Stimulated activated memory B cell treated with anti-CD40 and anti-IgM and Interleukin-4, amounts not matched to agents 10 μg/mL and 1 μg/mL and 100 μg/mL, for 72 hours (primary cell): ENCODE data around the gene MRPS18A.
A peak's percentile ranks its signal among the peaks of the same experiment; 100 is the strongest.
"Not testable (repeated sequence)": the region's sequence is repeated elsewhere in the genome, so short reads cannot be mapped to it uniquely, and the experiment has no call there.

ENCODE experiments used
- ATAC-seq: fragments of 150-1000 bp; cut with Tn5 transposase; 2 replicates; pipeline ENCODE4 v1.10.0; 2021
- H3K27ac Mint-ChIP-seq: one replicate; pipeline ENCODE4 v1.8.0; 2022; ENCODE audit warnings: mild to moderate bottlenecking, mixed read lengths
- H3K27me3 Mint-ChIP-seq: one replicate; pipeline ENCODE4 v1.8.0; 2022; ENCODE audit warnings: mixed read lengths
- H3K36me3 Mint-ChIP-seq: one replicate; pipeline ENCODE4 v1.8.0; 2022; ENCODE audit warnings: mixed read lengths
- H3K4me1 Mint-ChIP-seq: one replicate; pipeline ENCODE4 v1.8.0; 2022; ENCODE audit warnings: mixed read lengths
- H3K4me3 Mint-ChIP-seq: one replicate; pipeline ENCODE4 v1.8.0; 2022; ENCODE audit warnings: mild to moderate bottlenecking, moderate library complexity, mixed read lengths
- H3K9me3 Mint-ChIP-seq: one replicate; pipeline ENCODE4 v1.8.0; 2022; ENCODE audit warnings: mixed read lengths

MRPS18A gene

DNA sequence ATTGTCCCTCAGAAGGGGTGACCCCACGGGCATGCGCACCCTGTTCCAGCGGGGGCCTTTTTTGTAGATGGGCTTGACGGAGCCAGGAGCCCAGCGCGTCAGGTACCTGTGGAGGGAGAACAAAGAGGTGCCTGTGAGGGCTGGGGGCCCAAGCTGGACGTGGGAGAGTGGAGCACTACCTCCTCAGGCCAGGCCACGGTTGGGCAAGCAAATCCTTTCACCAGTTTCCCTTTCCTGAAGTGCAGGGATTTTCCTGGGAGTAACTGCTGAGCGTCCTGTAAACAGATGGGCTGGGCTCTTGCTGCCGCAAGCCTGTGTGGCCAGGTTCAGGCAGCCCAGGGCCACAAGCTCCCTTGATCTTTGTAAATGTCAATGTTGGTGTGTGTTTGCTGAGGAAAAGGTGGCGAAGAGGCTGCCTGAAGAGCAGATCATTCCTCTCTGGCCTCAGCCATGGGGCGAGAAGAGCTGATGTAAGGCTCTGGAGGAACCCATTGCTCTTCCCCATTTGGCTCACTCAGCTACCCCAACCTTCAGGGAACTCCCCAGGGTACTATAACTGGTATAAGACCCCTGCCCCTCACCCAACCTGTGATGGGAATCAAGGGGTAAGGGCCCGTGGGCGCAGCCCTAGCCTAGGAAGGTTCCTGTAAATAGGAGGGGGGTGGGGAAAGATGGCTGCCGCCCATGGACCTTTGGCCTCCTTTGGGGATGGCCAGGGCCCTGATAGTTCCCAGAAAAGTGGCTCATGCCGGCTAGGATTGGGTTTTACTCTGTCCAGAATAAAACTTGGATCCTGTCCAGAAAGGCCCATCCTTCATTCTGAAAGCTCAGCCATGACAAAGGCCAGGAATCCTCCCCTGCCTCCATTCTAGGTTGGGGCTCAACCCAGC is 15.5 kb downstream of the MRPS18A start:
- ATAC-seq, result no peak
- peaks cover 22% of the 10 kb centered on the region for H3K4me1 Mint-ChIP-seq
- peak overlapping the region; percentile 50 for H3K27ac Mint-ChIP-seq

GRCh38 chr6:43671011-43671800 is 16.4 kb downstream of the MRPS18A start:
- H3K27me3 Mint-ChIP-seq, result no peaks in the 10 kb centered on the region
- H3K9me3 Mint-ChIP-seq, result no peaks in the 10 kb centered on the region
- H3K4me3 Mint-ChIP-seq, result no peak overlapping the region
- H3K36me3 Mint-ChIP-seq, result peaks cover 49% of the 10 kb centered on the region
- ATAC-seq, result no peak
- H3K4me1 Mint-ChIP-seq, result peaks cover 23% of the 10 kb centered on the region
- peak overlapping the region; percentile 50 for H3K27ac Mint-ChIP-seq

More for the DNA sequence above, 15.5 kb downstream of the MRPS18A start:
- Mint-ChIP-seq H3K36me3 (peaks cover 49% of the 10 kb centered on the region), H3K4me3 (no peak overlapping the region), H3K27me3 (no peaks in the 10 kb centered on the region), H3K9me3 (no peaks in the 10 kb centered on the region)

DNA sequence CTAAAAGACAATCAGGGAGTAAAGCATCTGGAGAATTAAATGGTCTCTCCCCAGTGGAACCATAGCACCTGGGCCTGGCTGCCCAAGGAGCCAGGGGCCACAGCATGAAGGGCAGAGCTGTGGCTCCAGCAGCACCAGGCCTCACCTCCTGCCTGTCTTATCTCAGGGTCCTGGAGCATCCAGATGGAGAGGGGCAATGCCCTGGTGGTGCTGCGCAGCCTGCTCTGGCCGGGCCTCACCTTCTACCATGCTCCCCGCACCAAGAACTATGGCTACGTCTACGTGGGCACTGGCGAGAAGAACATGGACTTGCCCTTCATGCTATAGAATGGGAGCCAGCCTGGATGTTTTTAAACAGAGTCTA is 17.0 kb downstream of the MRPS18A start:
- H3K4me3 Mint-ChIP-seq, result no peak overlapping the region
- H3K27ac Mint-ChIP-seq, result peak overlapping the region; percentile 50
- peaks cover 23% of the 10 kb centered on the region for H3K4me1 Mint-ChIP-seq

GRCh38 chr6:43669922-43670622 is 17.5 kb downstream of the MRPS18A start:
- Mint-ChIP-seq H3K27ac (peak overlapping the region; percentile 50), H3K36me3 (peaks cover 45% of the 10 kb centered on the region), H3K4me3 (no peak overlapping the region), H3K9me3 (no peaks in the 10 kb centered on the region), H3K4me1 (peaks cover 23% of the 10 kb centered on the region), H3K27me3 (no peaks in the 10 kb centered on the region)
- ATAC-seq, result peak; percentile 52

More for the DNA sequence above, 17.0 kb downstream of the MRPS18A start:
- no peaks in the 10 kb centered on the region for H3K9me3 Mint-ChIP-seq
- H3K36me3 Mint-ChIP-seq, result peaks cover 49% of the 10 kb centered on the region
- no peak for ATAC-seq
- no peaks in the 10 kb centered on the region for H3K27me3 Mint-ChIP-seq

DNA sequence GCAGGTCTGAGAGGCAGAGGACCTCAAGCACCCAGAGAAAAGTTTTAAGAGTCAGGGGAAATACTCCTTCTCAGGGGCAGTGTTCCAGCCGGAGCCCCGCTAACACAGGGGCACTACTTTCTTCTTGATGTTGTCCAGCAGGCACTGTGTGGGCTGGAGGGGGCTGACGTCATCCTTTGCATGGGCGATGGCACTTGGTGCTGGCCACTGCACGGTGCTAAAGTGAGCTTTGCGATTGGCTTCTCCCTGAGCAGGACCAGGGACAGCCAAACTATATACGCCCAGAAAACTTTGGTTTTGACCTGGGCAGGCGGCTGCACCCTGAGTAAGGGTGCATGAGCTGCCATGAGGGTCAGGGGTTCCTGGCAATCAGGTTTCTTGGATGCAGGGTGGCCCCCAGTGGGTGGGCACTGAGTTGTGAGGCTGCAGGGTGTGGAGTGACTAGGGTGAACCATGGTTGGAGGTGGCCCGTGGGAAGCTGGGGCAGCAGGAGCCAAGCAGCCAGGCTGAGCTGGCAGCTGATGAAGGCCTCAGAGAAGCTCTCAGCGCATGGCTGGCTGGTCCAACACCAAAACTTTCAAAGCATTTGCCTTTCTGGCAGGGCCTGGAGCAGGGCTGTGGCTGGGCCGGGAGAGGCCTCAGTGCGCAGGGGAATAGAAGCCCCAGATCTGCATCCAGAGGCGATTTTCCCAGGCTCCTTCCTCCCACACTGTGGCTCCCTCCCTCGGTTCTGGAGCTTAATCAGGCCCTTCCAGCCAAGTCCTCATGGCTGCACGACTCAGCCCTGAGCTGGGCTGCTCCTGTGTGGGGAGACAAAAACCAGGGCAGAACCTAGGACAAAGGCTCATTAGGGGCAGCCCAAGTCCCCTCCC is 18.3 kb downstream of the MRPS18A start:
- Mint-ChIP-seq H3K9me3 (no peaks in the 10 kb centered on the region), H3K4me1 (peaks cover 23% of the 10 kb centered on the region), H3K27ac (peak overlapping the region; percentile 57), H3K36me3 (peaks cover 38% of the 10 kb centered on the region), H3K4me3 (no peak overlapping the region), H3K27me3 (no peaks in the 10 kb centered on the region)
- no peak for ATAC-seq

DNA sequence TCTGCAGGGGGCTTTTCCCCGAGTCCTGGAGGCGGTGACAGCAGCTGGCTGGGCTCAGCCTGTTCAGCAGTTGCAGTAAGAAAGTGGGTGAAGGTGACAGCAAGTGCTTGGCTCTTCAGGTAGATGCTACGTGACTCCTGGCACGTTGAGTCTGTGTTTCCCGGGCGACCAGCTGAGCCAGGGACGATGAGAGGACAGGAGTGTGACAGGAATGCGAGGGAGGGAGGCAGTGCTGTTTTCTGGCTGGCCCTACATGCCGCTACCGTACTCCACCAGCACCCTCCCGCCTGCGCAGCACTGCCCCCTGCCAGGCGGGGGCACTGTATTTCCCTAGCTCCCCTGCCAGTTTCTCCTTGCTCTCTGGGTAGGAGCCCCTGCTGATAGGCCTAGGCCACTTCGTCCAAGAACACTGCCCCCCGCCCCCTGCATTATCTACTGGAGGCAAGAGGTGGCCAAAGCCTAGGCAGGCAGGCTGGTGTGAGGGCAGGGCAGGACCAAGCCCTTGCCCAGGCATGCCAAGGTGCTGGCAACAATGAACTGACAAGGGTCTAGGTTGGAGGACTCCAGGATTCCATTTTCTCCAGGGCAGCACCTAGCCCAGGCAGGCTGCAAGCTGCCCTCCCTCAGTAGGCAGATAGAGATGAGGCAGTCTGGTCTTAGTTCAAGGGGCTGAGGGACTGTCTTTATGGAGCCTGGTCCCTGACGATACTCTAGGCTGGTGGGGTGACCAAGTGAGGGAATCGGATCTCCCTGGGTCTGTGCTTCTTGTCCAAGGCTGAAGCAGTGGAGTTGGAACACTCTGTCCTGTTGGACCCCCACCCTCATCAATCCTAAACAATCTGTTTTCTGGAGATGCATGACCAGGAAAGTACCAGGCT is 19.2 kb downstream of the MRPS18A start:
- Mint-ChIP-seq H3K9me3 (no peaks in the 10 kb centered on the region), H3K4me1 (peaks cover 23% of the 10 kb centered on the region), H3K27me3 (no peaks in the 10 kb centered on the region), H3K36me3 (peaks cover 29% of the 10 kb centered on the region), H3K4me3 (no peak overlapping the region), H3K27ac (peak overlapping the region; percentile 57)
- ATAC-seq, result peak; percentile 62

DNA sequence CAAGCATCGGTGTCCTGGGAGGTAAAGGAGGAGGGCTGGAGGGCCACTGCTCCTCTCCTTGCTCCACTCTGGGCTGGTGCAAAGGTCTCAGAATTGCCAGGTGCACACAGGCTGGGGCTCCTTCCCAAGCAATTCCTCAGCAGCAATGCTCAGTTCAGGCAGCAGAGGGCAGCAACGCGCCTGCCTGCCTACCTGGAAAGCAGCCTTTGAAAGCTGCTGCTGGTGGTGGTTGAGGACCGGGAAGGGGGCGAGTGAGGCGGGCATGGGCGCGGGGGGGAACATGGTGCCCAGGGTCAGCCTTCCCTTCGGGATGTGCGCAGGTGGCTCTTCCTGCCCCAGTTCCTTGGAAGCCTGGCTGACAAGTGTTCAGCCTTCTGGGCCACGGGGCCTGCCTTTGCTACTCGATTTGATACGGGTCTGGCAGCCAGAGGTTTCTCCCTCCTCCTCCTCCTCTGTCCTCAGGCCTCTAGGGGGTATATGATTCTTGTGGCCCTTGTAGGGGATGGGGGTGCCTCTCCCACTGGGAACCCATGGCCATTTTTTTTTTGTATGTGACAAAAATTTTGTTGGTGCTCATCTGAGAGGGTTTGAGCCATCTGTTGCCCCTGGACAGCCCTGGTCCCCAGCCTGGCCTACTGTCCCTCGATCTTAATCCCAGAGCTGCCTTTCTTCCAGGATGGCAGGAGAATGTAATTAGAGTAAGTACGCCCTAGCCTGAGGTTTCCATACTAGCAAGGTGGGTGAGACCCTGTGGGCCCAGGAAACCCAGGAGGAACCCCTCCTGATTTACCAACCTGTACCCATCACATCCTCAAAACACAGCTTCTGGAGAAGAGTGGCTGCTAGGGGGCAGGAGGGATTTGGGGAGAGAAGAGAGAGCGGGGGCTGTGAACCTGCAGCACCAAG is 20.1 kb downstream of the MRPS18A start:
- peak overlapping the region; percentile 57 for H3K27ac Mint-ChIP-seq
- no peaks in the 10 kb centered on the region for H3K27me3 Mint-ChIP-seq
- peak overlapping the region; percentile 10 for H3K4me3 Mint-ChIP-seq
- no peaks in the 10 kb centered on the region for H3K9me3 Mint-ChIP-seq
- peaks cover 21% of the 10 kb centered on the region for H3K36me3 Mint-ChIP-seq
- peaks cover 23% of the 10 kb centered on the region for H3K4me1 Mint-ChIP-seq
- peak; percentile 69 for ATAC-seq

DNA sequence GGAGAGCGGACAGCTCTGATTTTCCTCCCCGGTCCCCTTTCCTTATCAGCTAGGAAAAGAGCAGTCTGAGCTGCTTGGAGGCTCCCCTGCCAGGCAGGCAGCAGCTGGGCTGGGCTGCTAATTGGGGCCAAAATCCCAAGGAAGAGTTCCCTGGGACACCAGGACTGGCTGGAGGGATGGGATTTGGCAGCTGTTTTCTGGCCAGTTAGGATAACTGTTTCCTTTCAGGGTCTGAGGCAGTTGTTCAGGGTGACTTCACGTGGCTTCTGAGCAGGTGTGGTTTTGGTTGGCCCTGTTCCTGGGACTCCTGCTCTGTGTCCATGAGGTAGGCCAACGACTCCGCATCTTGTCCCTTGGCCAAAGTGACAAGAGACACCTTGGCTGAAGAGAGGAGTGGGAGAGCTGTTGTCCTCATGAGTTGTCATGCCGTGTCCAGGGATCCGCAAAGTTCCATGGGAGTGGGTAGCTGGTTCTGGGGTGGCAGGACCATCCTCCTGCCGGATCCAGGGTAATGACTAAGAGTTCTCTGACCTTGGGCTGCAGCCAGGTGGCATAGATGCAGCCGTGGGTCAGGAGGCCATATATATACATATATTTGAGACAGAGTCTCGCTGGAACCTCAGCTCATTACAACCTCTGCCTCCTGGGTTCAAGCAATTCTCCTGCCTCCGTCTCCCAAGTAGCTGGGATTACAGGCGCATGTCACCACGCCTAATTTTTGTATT is 21.2 kb downstream of the MRPS18A start:
- no peaks in the 10 kb centered on the region for H3K27me3 Mint-ChIP-seq
- H3K27ac Mint-ChIP-seq, result no peak overlapping the region
- peaks cover 12% of the 10 kb centered on the region for H3K36me3 Mint-ChIP-seq
- no peak for ATAC-seq
- H3K4me3 Mint-ChIP-seq, result no peak overlapping the region
- H3K4me1 Mint-ChIP-seq, result peaks cover 23% of the 10 kb centered on the region
- no peaks in the 10 kb centered on the region for H3K9me3 Mint-ChIP-seq

DNA sequence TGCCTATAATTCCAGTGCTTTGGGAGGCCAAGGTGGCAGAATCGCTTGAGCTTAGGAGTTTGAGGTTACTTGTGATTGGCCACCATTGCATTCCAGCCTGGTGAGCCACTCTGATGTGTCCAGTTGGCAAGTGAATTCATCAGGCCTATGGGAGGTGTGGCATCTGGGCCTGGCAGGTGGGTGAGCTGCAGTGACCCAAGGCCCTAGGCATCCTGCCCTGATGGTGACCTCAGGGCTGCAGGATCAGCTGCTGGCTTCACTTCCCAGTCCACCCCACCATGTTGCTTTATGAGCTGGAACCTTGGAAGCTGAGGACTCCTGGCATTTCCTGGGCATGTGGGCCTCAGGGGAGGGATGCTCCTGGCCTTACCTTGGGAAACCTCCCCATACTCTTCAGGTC is 22.2 kb downstream of the MRPS18A start:
- H3K27ac Mint-ChIP-seq, result no peak overlapping the region
- H3K4me1 Mint-ChIP-seq, result peaks cover 23% of the 10 kb centered on the region
- no peak for ATAC-seq
- no peak overlapping the region for H3K4me3 Mint-ChIP-seq
- no peaks in the 10 kb centered on the region for H3K9me3 Mint-ChIP-seq
- H3K36me3 Mint-ChIP-seq, result peaks cover 4% of the 10 kb centered on the region
- no peaks in the 10 kb centered on the region for H3K27me3 Mint-ChIP-seq

- H3K27me3 Mint-ChIP-seq, H3K36me3 Mint-ChIP-seq, H3K4me3 Mint-ChIP-seq, H3K9me3 Mint-ChIP-seq, ATAC-seq, H3K27ac Mint-ChIP-seq: not testable (repeated sequence)
- H3K4me1 Mint-ChIP-seq, result peaks cover 11% of the 10 kb centered on the region
Measured at GRCh38 chr6:43662948-43663347, 24.6 kb downstream of the MRPS18A start.

DNA sequence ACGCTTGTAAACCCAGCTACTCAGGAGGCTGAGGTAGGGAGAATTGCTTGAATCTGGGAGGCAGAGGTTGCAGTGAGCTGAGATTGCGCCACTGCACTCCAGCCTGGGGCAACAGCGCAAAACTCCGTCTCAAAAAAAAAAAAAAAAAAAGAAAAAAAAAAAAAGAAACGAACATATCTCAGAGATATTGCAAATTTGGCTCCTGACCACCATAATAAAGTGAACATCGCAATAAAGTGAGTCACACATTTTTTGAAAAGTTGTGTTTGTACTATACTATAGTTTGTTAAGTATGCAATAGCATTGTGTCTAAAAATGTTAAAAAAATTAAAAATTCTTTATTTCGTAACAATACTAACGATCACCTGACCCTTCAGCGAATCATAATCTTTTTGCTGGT is 29.4 kb downstream of the MRPS18A start:
- H3K4me3 Mint-ChIP-seq, result no peak overlapping the region
- no peaks in the 10 kb centered on the region for H3K27me3 Mint-ChIP-seq
- no peak for ATAC-seq
- no peaks in the 10 kb centered on the region for H3K4me1 Mint-ChIP-seq
- H3K27ac Mint-ChIP-seq, result no peak overlapping the region
- H3K36me3 Mint-ChIP-seq, result no peaks in the 10 kb centered on the region
- no peaks in the 10 kb centered on the region for H3K9me3 Mint-ChIP-seq

DNA sequence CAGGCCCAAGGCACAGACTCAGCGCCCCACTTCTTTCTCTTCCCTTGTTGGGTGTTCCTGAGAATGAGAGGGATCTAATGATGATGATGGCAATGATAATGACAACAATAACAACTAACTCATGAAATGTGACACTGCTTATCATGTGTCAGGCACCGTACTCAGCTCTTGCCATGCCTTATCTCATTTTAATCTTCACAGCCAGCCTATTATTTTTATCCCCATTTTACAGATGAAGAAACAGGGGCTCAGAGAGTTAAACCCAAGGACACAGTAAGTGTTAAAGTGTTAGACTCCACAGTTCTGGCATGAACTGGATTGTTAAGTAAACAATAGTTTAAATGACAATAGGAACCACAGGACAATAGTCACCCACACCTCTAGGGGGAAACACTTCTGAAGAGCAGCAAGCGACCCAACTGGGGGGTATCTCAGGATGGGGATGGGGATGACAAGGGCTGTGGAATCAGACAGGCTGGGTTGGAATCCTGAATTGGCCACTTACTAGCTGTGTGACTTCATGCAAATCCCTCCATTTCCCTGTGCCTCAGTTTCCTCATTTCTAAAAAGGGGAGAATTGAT is 30.3 kb downstream of the MRPS18A start:
- Mint-ChIP-seq H3K36me3 (no peaks in the 10 kb centered on the region), H3K4me1 (no peaks in the 10 kb centered on the region), H3K4me3 (no peak overlapping the region), H3K27me3 (no peaks in the 10 kb centered on the region), H3K9me3 (no peaks in the 10 kb centered on the region), H3K27ac (no peak overlapping the region)
- ATAC-seq, result no peak
